Lower leg skin (tissue), 4 donors: Measurements from ENCODE around the gene AKAP8L. TPM values are rescaled to one million over a fixed set of nuclear protein-coding genes. Genes with fewer than 3 reads are reported as not detected.

Source experiments
- DNase-seq, 2 donors: peaks; one replicate each; pipeline ENCODE4 v3.0.0-alpha.2; 2019; ENCODE audit warnings: low spot score in 2 of 2
- H3K4me3 ChIP-seq: fragments of 200-600 bp; sonication (generic); 2 replicates; pipeline ENCODE4 v1.5.1; 2017; ENCODE audit warnings: mild to moderate bottlenecking, low read depth; ENCODE audit not compliant: poor library complexity, severe bottlenecking
- POLR2A ChIP-seq, 2 donors: fragments of 450-650 bp; IDR thresholded peaks; one replicate each; pipeline ENCODE4 v1.6.1; 2016 to 2017; ENCODE audit warnings: antibody characterized with exemption in 2 of 2, mild to moderate bottlenecking in 1 of 2, moderate library complexity in 1 of 2
- WGBS, 2 donors: methylation state at CpG; one replicate each; pipeline ENCODE4 v1.1.5; 2018; 5-methylcytosine and 5-hydroxymethylcytosine counted together
- intact Hi-C: fragments of 100-400 bp; cut with DNase I; formaldehyde crosslinking; loops from one replicate; pipeline ENCODE4 v1.15.0; 2023; ENCODE audit warnings: low total_unique reads
- total RNA-seq, 4 donors: library from RNA; depleted of rRNA; stranded (reverse); fragments of >200 nt; gene quantifications; one replicate each; pipeline ENCODE4 v1.1.0, GENCODE V29; 2016
- TF ChIP-seq, protein P1 (sequence below), 3 donors: fragments of 450-650 bp; IDR thresholded peaks; one replicate each; pipeline ENCODE4 v1.5.1; 2016; ENCODE audit warnings: antibody characterized with exemption in 3 of 3, mild to moderate bottlenecking in 3 of 3, moderate library complexity in 2 of 3

The AKAP8L gene
- total RNA-seq, 4 donors from 2014 or later, result 82.4 to 141 (median 95.3) TPM

GRCh38 chr19:15404097-15404779, 14.6 kb downstream of the AKAP8L start:
- no peak overlapping the region for H3K4me3 ChIP-seq
- TF ChIP-seq, protein P1, sequence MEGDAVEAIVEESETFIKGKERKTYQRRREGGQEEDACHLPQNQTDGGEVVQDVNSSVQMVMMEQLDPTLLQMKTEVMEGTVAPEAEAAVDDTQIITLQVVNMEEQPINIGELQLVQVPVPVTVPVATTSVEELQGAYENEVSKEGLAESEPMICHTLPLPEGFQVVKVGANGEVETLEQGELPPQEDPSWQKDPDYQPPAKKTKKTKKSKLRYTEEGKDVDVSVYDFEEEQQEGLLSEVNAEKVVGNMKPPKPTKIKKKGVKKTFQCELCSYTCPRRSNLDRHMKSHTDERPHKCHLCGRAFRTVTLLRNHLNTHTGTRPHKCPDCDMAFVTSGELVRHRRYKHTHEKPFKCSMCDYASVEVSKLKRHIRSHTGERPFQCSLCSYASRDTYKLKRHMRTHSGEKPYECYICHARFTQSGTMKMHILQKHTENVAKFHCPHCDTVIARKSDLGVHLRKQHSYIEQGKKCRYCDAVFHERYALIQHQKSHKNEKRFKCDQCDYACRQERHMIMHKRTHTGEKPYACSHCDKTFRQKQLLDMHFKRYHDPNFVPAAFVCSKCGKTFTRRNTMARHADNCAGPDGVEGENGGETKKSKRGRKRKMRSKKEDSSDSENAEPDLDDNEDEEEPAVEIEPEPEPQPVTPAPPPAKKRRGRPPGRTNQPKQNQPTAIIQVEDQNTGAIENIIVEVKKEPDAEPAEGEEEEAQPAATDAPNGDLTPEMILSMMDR (IDR thresholded peaks at IDR 0.05), result no peak
- no peak for TF ChIP-seq POLR2A (IDR thresholded peaks at IDR 0.05)
- no peak for DNase-seq
- intact Hi-C loops, result no loop called here
- 76 to 88% methylated on average over 7 of the region's 7 CpGs for WGBS, 2 donors

DNA sequence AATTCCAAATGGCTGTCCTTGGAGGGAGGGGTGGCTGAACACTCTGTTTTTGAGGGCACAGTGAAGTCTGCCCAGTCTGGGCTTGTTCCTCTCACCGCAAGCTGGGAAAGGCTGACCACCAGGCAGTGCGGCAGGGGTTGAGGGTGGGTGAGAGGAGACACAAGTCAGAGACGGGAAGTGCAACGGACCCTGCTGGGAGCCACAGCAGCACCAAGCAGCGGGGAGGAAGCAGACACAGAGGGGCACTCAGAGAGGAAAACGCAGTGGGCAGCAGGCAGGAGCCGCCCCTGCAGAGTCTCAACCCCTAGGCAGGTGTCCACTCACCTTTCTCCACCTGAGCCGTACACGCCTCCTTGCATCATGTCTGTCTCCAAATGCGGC, 15.6 kb downstream of the AKAP8L start:
- intact Hi-C loops, result no loop called here
- TF ChIP-seq POLR2A (IDR thresholded peaks at IDR 0.05), result no peak
- TF ChIP-seq, protein P1 (IDR thresholded peaks at IDR 0.05), result no peak
- no peak for DNase-seq
- H3K4me3 ChIP-seq, result no peak overlapping the region
- WGBS, 2 donors, result 92 to 93% methylated on average over 10 of the region's 10 CpGs

DNA sequence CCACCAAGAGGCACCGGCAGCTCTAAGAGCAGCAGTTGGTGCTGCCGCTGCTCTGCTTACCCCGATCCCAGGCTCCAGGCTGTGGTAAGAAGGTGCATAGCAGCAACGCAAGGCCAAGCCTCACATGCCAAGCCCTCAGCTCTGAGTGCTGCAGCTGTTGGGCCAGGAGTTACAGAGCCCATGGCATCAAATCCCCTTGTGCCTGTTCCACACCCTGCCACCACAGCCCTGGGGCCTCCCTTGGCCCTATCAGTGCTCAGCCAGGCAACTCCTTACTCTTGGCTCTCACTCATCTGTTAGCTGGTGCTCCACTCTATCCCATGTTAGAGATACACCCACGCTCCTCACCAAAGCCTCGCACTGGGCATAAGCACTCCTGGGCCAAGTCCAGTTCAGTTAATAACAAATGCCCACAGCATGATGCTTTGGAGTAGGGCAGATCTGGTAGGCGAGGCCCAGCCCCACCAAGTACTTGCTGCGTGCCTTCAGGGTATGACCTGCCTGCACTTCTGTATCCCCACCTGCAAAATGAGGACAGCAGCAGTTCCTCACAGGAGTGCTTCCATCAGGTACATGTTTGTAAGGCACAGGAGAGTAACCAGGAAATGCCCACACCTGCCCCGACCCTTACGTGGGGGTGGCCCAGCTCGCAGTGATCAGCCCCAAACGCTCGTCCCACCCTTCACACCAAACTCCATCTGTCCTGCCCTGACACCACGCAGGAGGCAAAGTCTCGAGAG, 16.2 kb downstream of the AKAP8L start:
- no peak overlapping the region for H3K4me3 ChIP-seq

GRCh38 chr19:15401397-15401710, 17.4 kb downstream of the AKAP8L start:
- TF ChIP-seq, protein P1 (IDR thresholded peaks at IDR 0.05), result no peak
- no peak for DNase-seq
- no peak overlapping the region for H3K4me3 ChIP-seq
- WGBS, 2 donors, result 95 to 97% methylated on average over 17 of the region's 17 CpGs
- intact Hi-C loops, result no loop called here

More for the DNA sequence above, 16.2 kb downstream of the AKAP8L start:
- 86 to 89% methylated on average over 14 to 15 of the region's 15 CpGs for WGBS, 2 donors
- TF ChIP-seq, protein P1 (IDR thresholded peaks at IDR 0.05), result no peak
- TF ChIP-seq POLR2A (IDR thresholded peaks at IDR 0.05), result no peak
- intact Hi-C loops, result no loop called here
- DNase-seq, result no peak

DNA sequence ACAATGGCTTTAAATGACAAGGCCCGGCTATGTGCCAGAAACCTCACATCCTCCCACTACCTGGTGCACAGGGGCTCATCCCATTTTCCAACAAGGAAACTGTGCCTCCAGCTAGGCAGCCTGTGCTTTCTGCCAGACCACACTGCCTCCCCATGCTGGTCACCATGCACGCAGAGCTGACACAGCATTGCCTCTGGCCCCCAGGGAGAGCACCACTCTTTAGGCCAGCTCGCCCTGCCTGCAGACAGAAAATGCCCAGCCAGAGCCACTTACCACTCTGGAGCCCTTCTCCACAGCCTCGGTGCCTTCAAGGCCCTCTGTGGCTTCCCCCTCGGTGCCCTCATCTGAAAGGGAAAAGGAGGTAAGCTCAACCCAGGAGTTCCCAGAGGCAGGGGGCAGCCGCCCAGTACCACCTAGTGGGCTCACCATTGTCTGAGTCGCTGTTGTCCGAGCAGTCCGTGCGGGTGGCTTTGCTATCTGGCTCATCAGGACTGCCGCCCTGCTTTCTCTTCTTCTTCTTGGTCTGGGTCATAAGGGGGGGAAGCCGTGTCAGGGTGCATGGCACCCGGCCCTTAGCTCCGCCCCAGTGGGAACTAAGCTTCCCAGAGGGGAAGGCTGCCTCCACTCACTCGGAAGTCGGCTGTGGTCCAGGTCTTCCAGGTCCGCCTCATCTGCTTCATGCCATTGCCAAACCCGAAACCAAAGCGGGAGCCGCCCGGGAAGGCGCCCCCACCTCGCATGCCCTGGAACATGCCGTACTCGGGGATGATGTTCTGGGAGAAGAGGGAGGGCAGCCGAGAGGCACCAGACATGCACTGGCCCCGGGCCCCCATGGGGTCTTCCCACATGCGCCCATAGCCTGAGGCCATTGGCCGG, 18.0 kb downstream of the AKAP8L start:
- intact Hi-C loops, result no loop called here
- TF ChIP-seq, protein P1 (IDR thresholded peaks at IDR 0.05), result no peak
- TF ChIP-seq POLR2A (IDR thresholded peaks at IDR 0.05), result no peak
- DNase-seq, result peak in 1 of 2 donors; percentile 81
- no peak overlapping the region for H3K4me3 ChIP-seq
- WGBS, 2 donors, result 85 to 86% methylated on average over 26 to 28 of the region's 29 CpGs
